HG02970 (cell line): Measurements from ENCODE around the gene NKAIN2.

Source experiments
- ATAC-seq: cut with Tn5 transposase; IDR thresholded peaks from one replicate; pipeline ENCODE4 v1.9.1; 2021; ENCODE audit warnings: mild to moderate bottlenecking, moderate library complexity, moderate number of reproducible peaks; ENCODE audit not compliant: unreplicated experiment, low FRiP score

NKAIN2 gene

DNA sequence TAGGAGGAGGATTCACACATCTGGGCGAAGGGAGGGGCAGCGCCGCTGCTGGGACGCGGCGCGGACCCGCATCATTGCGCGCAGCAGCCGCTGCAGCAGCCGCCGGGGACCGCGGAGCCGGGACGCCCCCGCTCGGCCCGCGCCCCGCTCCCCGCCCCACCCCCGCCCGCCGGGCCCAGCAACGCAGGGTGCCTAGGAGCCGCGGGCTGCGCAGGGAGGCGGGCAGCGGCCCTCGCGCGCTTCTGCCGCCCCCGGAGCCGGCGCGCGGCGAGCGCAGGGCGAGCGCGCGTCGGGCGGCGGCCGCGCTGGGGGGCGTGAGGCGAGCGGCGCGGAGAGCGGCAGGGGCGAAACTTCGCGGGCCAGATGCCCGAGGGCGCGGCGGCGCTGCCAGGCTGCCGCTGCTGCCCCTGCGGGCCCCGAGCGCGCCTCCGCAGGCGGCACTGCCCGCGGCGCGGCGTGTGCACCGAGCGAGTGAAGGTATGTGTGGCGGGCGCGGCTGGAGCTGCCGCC lies at the start of gene NKAIN2:
TSS of gene NKAIN2 (plus strand) at position 362 of the 510 bp plus-strand sequence.
- peak; percentile 26 for ATAC-seq

DNA sequence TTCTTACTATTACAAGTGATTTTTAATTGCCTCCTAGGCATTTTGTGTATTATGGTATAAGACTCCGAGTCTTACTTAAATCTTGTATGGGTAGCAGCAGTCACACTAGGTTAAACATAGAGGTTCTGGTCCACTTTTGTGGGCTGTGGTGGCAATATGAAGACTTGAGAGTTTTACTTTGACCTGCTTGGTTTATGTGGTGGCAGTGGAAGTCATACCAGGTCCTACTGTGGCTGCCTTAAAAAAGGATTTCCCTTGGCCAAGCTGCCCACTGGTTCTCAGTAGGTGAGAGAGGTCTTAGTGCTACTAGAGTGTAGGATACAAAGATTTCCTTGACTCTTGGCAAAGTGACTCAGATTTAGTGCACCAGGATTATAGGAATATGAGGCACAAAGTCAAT lies 44.2 kb upstream of the NKAIN2 start:
- no peak for ATAC-seq

GRCh38 chr6:123763904-123764303 lies 39.8 kb upstream of the NKAIN2 start:
- no peak for ATAC-seq

DNA sequence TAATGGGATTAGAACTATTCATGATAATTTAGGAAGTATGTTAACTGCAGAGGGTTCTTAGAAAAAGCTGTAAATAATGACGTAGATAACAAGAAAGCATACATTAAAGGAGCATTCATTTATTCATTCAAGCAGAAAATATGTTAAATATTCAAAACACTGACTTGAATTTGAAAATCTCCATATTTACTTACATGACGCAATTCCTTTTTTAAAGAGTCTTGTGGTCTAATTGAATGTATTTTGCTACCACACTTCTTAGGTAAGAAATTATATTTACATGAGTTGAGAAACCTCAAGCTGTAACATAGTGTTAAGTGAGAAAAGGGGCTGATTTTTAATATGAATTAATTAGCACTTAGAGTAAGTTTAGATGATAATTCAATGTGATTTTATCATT lies 38.9 kb upstream of the NKAIN2 start:
- no peak for ATAC-seq

- no peak for ATAC-seq
These were observed 34.7 kb upstream of the NKAIN2 start for GRCh38 chr6:123768921-123769320.

DNA sequence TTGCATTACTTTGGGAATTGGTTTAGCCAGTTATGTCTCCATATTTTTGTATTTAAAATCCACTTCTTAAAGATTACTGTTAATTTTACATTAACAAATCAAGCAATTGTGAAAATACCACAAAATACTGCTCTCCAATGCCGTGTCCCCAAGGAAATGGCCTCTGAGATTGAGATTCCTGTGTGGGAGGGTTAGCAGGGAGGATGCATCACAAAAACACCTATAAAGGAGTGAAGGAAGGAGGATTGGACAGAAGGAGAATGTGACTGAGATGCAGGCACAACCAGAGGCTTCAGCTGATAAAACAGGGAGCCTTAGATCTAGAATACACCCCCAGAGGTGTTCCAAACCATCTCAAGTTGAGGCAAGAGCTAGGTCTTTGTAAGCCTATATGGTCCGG lies 34.2 kb upstream of the NKAIN2 start:
- no peak for ATAC-seq

DNA sequence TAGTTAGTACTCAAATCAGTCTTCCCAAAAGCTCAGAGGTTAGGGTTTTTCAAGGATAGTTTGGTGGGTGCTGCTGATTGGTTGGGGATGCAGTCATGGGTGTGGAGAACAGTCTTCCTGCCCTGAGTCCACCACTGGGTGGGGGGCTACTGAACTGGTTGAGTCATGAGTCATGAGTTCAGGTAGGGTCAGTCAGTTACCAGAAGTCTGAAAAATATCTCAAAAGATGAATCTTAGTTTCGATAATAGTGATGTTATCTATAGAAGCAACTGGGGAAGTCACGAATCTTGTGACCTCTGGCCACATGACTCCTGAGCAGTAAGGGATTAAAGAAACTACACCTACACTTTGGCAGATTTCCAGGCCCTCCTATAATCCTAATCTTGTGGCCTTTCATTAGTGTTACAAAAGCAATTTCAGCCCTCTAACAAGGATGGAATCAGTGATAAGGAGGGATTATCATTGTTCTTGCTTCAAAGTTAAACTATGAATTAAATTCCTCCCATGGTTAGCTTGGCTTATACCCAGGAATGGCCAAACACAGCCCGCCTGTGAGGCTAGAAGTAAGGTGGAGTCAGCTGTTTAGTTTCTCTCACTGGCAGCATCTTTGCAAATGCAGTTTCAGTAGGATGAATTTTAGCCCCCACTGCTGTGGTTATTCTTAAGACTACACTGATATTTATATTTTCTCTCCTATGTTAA lies 33.3 kb upstream of the NKAIN2 start:
- ATAC-seq, result no peak

GRCh38 chr6:123771126-123771525 lies 32.5 kb upstream of the NKAIN2 start:
- no peak for ATAC-seq

DNA sequence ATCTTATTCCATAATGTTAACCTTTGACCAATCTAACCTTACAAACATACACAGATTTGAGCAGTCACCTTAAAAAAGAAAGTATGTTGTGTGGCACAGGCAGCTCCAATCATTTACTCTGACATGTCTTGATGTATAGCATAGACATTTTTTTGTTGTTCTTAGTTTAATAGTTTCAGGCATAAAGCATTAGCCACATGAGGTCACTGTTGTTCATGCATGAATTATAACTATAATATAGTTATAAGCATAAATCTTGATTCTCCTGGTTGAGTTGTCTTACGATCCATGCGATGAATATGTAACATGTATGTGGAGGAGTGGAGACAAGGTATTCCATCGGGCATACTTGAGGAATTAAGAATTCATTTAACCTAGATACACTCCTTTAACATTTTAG lies 26.1 kb upstream of the NKAIN2 start:
- ATAC-seq, result no peak

DNA sequence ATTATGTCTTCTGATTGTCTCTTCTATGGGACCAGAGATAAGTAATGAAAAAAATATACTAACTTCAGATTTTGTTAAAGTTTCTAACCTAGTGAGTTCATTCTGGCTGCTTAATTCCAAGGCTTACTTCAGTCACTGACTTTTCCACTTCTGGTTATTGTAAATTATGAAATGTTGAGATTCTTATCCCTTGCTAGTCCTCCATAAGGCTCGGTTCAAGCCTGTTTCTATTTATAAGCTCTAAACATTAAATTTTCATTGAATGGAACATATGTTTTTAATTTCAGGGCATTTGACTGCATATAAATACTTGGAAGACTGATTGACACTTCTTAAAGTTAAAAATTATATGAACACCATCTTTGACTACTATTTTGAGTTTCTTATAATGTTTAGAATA lies 23.6 kb upstream of the NKAIN2 start:
- ATAC-seq, result no peak

DNA sequence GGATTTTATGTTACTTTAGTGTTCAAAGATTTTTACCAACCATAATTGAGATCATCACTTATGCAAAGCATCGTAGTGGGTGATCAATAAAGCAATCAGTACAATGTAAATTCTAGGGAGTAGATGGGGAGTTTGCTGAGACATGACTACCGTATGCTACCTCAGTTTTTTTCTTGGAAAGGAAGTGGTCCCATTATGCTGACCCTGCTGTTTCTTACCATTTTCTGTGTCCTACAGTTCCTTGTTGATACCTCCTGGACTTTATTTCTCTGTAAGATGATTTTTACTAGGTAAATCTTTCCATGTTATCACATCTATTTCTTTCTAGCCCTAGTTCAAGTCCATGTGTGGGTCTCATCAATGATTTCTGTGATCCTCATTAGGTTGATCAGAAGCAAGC lies 19.3 kb upstream of the NKAIN2 start:
- no peak for ATAC-seq

DNA sequence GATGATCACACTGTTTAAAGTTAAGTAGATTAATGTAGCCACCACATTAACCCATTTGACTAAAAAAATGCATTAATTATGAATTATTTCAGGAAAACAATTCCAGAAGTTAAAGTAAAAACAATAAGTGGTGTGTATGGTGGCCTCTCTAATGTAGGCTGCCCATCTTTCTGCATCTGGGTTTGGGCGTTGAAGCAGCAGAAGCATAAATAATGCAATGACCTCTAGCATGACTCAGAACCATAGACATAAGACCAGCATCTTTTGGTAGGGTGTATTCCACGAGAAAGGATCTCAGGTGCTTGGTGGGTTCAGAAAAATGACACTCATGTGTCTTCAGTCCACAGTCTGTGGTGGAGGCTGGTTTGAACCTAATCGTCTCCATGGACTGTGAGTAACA lies 18.6 kb upstream of the NKAIN2 start:
- ATAC-seq, result no peak

- no peak for ATAC-seq
These were observed 15.3 kb upstream of the NKAIN2 start for GRCh38 chr6:123788319-123788718.

- ATAC-seq, result no peak
These were observed 9.5 kb upstream of the NKAIN2 start for GRCh38 chr6:123794190-123794589.

DNA sequence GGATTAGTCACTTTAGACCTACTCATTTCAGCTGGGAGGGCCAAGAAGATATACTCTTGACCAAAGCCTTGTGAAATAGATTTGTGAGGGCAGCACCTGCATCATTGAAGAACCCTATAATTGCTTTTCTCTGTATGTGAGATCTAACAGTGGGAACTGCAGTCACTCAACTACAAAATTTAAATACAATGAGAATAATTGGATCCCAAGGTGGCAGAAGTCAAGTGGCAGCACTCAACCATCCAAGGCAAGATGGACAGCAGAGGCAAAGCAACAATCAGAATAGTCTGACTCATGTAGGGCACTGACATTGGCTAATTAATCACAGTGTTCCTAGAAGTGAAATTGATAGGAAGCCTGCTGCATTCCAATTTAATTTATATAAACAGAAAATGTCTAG lies 8.9 kb upstream of the NKAIN2 start:
- ATAC-seq, result no peak

DNA sequence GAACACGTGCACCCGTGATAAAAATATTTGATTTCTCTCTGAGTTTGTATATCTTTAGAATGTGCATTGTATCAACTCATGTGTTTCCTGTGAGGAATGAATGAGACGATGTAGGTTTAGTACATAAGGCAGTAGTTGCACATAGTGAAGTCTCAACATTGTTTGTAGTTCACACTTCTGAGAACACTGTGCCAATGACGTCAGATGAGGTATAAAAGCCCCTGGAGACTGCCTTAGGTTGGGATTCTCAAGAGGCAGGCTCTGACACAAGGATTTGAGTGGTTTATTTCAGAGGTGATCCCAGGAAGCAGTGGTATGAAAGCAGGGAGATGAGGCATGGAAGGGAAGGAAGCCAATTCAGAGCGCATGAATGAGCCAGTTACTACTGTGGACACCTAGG lies 2.6 kb upstream of the NKAIN2 start:
- no peak for ATAC-seq

GRCh38 chr6:123802351-123802696 lies 1.3 kb upstream of the NKAIN2 start:
- no peak for ATAC-seq

DNA sequence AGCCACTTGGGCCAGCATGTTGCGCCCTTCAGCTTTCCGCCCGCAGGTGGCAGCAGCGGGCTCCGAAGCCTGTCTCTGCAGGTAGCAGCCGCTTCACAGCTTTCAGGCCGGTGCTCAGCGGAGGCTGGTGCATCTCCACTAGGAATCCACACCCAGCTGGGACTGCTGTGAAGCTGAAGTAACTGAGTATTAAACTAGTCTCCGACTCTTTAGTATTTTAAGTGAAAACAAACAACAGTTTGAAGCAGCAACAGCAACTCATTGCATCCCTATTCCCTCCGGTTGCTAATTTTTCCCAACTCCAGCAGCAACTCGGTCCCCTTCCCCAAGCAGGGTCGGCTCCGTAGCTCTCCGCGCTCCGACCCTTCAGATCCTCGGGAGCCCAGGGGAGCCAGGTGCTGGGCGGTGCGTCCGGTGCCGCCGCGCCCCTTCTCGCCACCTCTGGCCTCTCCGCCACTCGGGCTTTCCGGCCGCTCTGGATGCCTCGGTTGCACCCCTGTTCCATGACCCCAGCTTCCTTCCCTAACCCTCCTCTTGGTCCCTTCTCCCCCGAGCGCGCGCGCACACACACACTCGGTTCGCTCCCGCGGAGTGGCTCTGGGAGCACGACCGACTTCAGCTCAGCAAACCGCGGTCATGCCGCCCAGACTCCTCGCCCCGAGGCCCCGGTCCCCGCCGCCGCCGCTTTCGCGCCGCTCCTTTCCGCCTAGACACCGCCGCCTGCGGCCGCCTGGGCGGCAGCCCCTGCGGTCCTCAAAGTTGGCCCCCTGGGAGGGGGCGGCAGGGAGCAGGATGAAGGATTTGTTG lies 765 bp upstream of the NKAIN2 start:
- peak; percentile 96 for ATAC-seq

DNA sequence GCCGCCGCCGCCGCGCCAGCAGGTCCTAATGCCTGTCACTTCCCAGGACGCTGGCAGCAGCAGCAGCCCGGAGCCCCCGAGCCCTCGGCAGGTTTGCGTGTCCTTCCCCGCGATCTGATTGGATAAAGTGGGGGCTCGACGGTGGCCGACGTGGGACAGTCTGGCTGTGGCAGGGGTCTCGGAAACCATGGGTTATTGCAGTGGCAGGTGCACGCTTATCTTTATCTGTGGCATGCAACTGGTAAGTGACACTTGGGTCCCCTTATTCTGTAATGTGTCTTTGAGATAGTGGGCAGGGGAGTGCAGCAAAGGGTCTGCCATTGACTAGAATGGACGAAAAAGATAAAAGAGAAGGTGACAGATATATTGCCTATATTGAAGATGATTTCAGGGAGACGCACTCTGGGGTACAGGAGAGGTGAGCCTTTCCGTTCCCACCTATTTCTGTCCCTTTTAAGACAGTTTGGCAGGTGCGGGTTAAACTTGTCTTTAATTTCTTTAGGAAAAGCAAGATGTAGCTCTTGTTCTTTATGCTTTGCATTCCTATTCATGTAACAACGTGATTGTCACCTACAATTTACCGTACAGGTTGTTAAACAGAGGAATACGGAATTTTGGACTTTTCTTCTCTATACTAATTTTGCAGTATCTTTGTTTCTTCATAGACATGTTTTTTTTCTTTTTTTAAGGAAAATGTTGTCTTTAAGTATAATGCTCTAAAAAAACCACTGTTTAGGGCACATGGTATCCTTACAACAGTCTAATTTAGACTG lies 535 bp downstream of the NKAIN2 start:
- no peak for ATAC-seq

DNA sequence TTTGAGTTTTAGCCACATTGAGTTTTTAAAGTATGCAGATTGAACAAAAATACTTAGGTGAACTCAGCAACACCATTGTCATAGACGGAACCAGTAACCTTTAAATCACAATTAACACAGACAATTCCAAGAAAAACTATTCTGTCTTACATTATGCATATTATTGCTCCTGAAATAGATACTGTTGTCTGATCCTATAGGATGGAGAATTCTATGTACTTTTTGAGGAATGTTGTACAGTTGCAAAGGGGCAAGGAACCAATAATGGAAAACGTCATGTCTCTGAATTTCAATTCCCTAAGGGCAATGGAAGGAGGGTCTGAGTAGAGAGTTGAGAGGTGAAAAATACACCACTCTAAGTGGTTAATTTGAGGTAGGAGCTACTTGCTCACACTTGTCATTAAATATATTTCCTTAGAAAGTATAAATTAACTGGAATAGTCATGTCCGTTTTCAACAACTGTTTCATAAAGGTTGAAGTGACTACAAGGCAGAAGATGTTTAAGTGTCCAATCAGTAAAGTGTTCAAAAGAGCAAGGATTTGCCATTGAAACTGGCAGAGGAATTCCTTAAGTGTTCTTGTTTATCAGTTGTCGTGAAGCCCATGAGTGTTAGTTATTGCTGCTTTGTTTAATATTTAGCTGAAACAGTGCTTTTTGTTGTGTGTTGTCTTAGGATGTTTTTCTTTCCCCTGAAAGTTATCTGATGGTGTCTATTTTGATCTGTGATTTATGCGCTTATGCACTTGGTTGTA lies 1.3 kb downstream of the NKAIN2 start:
- ATAC-seq, result no peak
